ENCODE measurements around the gene ACOXL. TPM values are rescaled to one million over a fixed set of nuclear protein-coding genes. Genes with fewer than 3 reads are reported as not detected.

Gene ACOXL
- total and polyA plus RNA-seq, 10 of the 15 experiments (the other 5 are each of a cell fraction or from before 2014, with no cell fraction given), result 0.05 to 1.3 (median 0.71) TPM

GRCh38 chr2:110995911-110996310 is 263.5 kb downstream of the ACOXL start:
- no peak for TF ChIP-seq RBBP5 (conservative IDR thresholded peaks at IDR 0.05)
- CTCF ChIA-PET, result interaction anchor here (0.5 kb wide), 1 partner anchor 622 kb away, joined by 3 read pairs; no protein-coding TSS in a partner anchor
- no peaks in the 10 kb centered on the region for H3K4me1 ChIP-seq (ENCODE audit: control insufficient read depth, insufficient read depth, low read length)
- RAD21 ChIA-PET (ENCODE audit: unreplicated experiment), result no interaction called here
- no peaks in the 10 kb centered on the region for H3K27me3 ChIP-seq (replicated peaks in 1 of 2; ENCODE audit: control insufficient read depth in 2 of 2, insufficient read depth in 2 of 2, low read length in 1 of 2)
- H4K20me1 ChIP-seq (ENCODE audit: control insufficient read depth, insufficient read depth), result no peaks in the 10 kb centered on the region
- no peaks in the 10 kb centered on the region for H3K79me2 ChIP-seq (ENCODE audit: control insufficient read depth, insufficient read depth, low read length)
- no peak for DNase-seq (ENCODE audit: low read depth, low spot score)
- BruUV-seq (replicated peaks), result no TSS peak
- in situ Hi-C loops (cut with MboI) (no loop called here), intact Hi-C loops (cut with micrococcal nuclease; ENCODE audit: unreplicated experiment) (no loop called here)
- no peak for ATAC-seq
- POLR2A ChIA-PET, result no interaction called here
- H3K4me3 ChIP-seq, result no peak overlapping the region
- SMC1A ChIA-PET (ENCODE audit: uncharacterized antibody, unreplicated experiment), result no interaction called here
- no peak for FAIRE-seq
- 68% methylated on average over 6 of the region's 6 CpGs for WGBS (ENCODE audit: insufficient coverage, insufficient replicate concordance, low lambda C conversion rate, missing lambda C conversion rate)
- no peak overlapping the region for H3K4me2 ChIP-seq (ENCODE audit: control insufficient read depth, insufficient read depth)
- H3K9ac ChIP-seq (ENCODE audit: control insufficient read depth, insufficient read depth, low read length), result no peak overlapping the region
- no peak overlapping the region for H3K27ac ChIP-seq (ENCODE audit: control insufficient read depth, insufficient read depth)
- H3K36me3 ChIP-seq (ENCODE audit: control insufficient read depth in 2 of 2, insufficient read depth in 2 of 2, low read length in 1 of 2), result no peaks in the 10 kb centered on the region
- H2AFZ ChIP-seq (ENCODE audit: control insufficient read depth, low read depth, low read length), result no peak overlapping the region
- H3K9me3 ChIP-seq (replicated peaks; ENCODE audit: control insufficient read depth, insufficient read depth, low read length), result no peaks in the 10 kb centered on the region; the same call in 2 of the 3 replicates

GRCh38 chr2:110997331-110998045 is 265.1 kb downstream of the ACOXL start:
- Histone ChIP-seq H2AFZ (ENCODE audit: control insufficient read depth, low read depth, low read length) (no peak overlapping the region), H3K9me3 (replicated peaks; ENCODE audit: control insufficient read depth, insufficient read depth, low read length) (no peaks in the 10 kb centered on the region; the same call in 2 of the 3 replicates), H3K4me2 (ENCODE audit: control insufficient read depth, insufficient read depth) (no peak overlapping the region), H3K4me1 (ENCODE audit: control insufficient read depth, insufficient read depth, low read length) (no peaks in the 10 kb centered on the region), H3K79me2 (ENCODE audit: control insufficient read depth, insufficient read depth, low read length) (no peaks in the 10 kb centered on the region), H3K27ac (ENCODE audit: control insufficient read depth, insufficient read depth) (no peak overlapping the region), H3K27me3 (replicated peaks in 1 of 2; ENCODE audit: control insufficient read depth in 2 of 2, insufficient read depth in 2 of 2, low read length in 1 of 2) (no peaks in the 10 kb centered on the region), H4K20me1 (ENCODE audit: control insufficient read depth, insufficient read depth) (no peaks in the 10 kb centered on the region), H3K9ac (ENCODE audit: control insufficient read depth, insufficient read depth, low read length) (no peak overlapping the region), H3K36me3 (ENCODE audit: control insufficient read depth in 2 of 2, insufficient read depth in 2 of 2, low read length in 1 of 2) (no peaks in the 10 kb centered on the region), H3K4me3 (no peak overlapping the region)
- CTCF ChIA-PET, result interaction anchor here (0.7 kb wide), 1 partner anchor 185 kb away, joined by 3 read pairs; no protein-coding TSS in a partner anchor
- intact Hi-C loops (cut with micrococcal nuclease; ENCODE audit: unreplicated experiment), result no loop called here
- in situ Hi-C loops (cut with MboI), result no loop called here
- WGBS (ENCODE audit: insufficient coverage, insufficient replicate concordance, low lambda C conversion rate, missing lambda C conversion rate), result 8% methylated on average over 6 of the region's 6 CpGs
- RAD21 ChIA-PET (ENCODE audit: unreplicated experiment), result no interaction called here
- SMC1A ChIA-PET (ENCODE audit: uncharacterized antibody, unreplicated experiment), result interaction anchor here (0.7 to 1.1 kb wide), 2 partner anchors 40 to 537 kb away, joined by 3 read pairs; no protein-coding TSS in a partner anchor
- no peak for TF ChIP-seq RBBP5 (conservative IDR thresholded peaks at IDR 0.05)
- TF ChIP-seq E2F4 (IDR thresholded peaks at IDR 0.05; ENCODE audit: low read depth, low read length), result no peak
- TF ChIP-seq CREB1 (IDR thresholded peaks at IDR 0.05; ENCODE audit: low read depth), result no peak
- no peak for TF ChIP-seq SREBF2 (IDR thresholded peaks at IDR 0.05; ENCODE audit: low read length)
- TF ChIP-seq USF2 (IDR thresholded peaks at IDR 0.05; ENCODE audit: borderline replicate concordance, low read depth, low read length), result no peak
- no TSS peak for BruUV-seq (replicated peaks)
- DNase-seq (ENCODE audit: low read depth, low spot score) (no peak), FAIRE-seq (no peak), ATAC-seq (no peak)
- POLR2A ChIA-PET, result interaction anchor here (0.6 kb wide), 1 partner anchor 103 kb away, joined by 3 read pairs; no protein-coding TSS in a partner anchor

Data from GM12878 (cell line).